MCF 10A (cell line): ENCODE results near the gene FCHSD2. TPM values are rescaled to one million over a fixed set of nuclear protein-coding genes. Genes with fewer than 3 reads are reported as not detected.

Experiments used
- BruUV-seq: library from RNA; stranded (reverse); fragments of 400-500 nt; replicated peaks from 2 replicates; lab custom pipeline; 2021; lab: Mats Ljungman, UMichigan
- CTCF ChIA-PET: fragments of 300-600 bp; sonication (Branson Sonifier 250); formaldehyde crosslinking; extraction: SDS; loops from one replicate; lab custom pipeline; 2021; ENCODE audit warnings: antibody characterized with exemption, inconsistent platforms; lab: Yijun Ruan, JAX
- POLR2A ChIA-PET: fragments of 300-600, 350-650 bp; sonication (Branson Sonifier 250); formaldehyde crosslinking; extraction: SDS; loops from one replicate; lab custom pipeline; 2020; ENCODE audit warnings: antibody characterized with exemption, inconsistent platforms; lab: Yijun Ruan, JAX
- DNase-seq: peaks from one replicate; pipeline ENCODE4 v3.0.0-alpha.2; 2018; ENCODE audit not compliant: unreplicated experiment
- H3K27ac Mint-ChIP-seq: one replicate; pipeline ENCODE4 v1.8.0; 2022; ENCODE audit warnings: mild to moderate bottlenecking, low read depth, mixed read lengths; ENCODE audit not compliant: unreplicated experiment
- H3K27me3 Mint-ChIP-seq: one replicate; pipeline ENCODE4 v1.8.0; 2022; ENCODE audit warnings: mixed read lengths; ENCODE audit not compliant: insufficient read depth, unreplicated experiment
- H3K36me3 Mint-ChIP-seq: one replicate; pipeline ENCODE4 v1.8.0; 2022; ENCODE audit warnings: mild to moderate bottlenecking, moderate library complexity, mixed read lengths; ENCODE audit not compliant: insufficient read depth, unreplicated experiment
- H3K4me1 Mint-ChIP-seq: one replicate; pipeline ENCODE4 v1.8.0; 2022; ENCODE audit warnings: mixed read lengths; ENCODE audit not compliant: insufficient read depth, unreplicated experiment
- H3K4me3 Mint-ChIP-seq: one replicate; pipeline ENCODE4 v1.8.0; 2022; ENCODE audit warnings: mild to moderate bottlenecking, moderate library complexity, mixed read lengths; ENCODE audit not compliant: unreplicated experiment
- H3K9me3 Mint-ChIP-seq: one replicate; pipeline ENCODE4 v1.8.0; 2022; ENCODE audit warnings: mixed read lengths; ENCODE audit not compliant: unreplicated experiment
- intact Hi-C: fragments of 100-400 bp; cut with micrococcal nuclease; formaldehyde crosslinking; loops from 2 replicates; pipeline ENCODE4 v1.14.1; 2022
- total RNA-seq: library from RNA; stranded (reverse); gene quantifications from 2 replicates; pipeline ENCODE4 v1.2.3, GENCODE V29; 2022
- TF ChIP-seq, protein P1 (sequence below): fragments of 200-600 bp; IDR thresholded peaks from one replicate; pipeline ENCODE4 v1.8.0; 2022; ENCODE audit warnings: antibody characterized with exemption, mild to moderate bottlenecking; ENCODE audit not compliant: unreplicated experiment

Gene FCHSD2
- total RNA-seq, 1 experiment from 2014 or later: 12.8 TPM

DNA sequence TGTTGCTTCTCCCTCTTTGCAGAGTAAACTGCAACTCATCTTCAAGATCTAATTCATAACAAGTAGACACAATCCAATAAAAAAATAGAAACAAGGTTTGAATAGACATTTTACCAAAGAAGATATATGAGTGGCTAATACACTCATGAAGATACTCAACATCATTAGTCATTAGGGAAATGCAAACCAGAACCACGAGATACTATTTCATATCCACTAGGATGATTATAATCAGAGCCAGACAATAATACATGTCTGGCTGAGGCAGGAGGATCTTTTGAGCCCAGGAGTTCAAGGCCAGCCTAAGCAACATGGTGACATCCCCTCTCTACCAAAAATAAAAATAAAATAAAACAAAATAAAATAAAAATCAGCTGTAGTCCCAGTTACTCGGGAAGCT, 242.9 kb downstream of the FCHSD2 start:
- DNase-seq: no peak
- Mint-ChIP-seq H3K4me1 (no peaks in the 10 kb centered on the region), H3K36me3 (peaks cover under 1% of the 10 kb centered on the region), H3K27ac (no peak overlapping the region), H3K4me3 (no peak overlapping the region), H3K27me3 (no peaks in the 10 kb centered on the region), H3K9me3 (no peaks in the 10 kb centered on the region)
- intact Hi-C loops: no loop called here
- TF ChIP-seq, protein P1, sequence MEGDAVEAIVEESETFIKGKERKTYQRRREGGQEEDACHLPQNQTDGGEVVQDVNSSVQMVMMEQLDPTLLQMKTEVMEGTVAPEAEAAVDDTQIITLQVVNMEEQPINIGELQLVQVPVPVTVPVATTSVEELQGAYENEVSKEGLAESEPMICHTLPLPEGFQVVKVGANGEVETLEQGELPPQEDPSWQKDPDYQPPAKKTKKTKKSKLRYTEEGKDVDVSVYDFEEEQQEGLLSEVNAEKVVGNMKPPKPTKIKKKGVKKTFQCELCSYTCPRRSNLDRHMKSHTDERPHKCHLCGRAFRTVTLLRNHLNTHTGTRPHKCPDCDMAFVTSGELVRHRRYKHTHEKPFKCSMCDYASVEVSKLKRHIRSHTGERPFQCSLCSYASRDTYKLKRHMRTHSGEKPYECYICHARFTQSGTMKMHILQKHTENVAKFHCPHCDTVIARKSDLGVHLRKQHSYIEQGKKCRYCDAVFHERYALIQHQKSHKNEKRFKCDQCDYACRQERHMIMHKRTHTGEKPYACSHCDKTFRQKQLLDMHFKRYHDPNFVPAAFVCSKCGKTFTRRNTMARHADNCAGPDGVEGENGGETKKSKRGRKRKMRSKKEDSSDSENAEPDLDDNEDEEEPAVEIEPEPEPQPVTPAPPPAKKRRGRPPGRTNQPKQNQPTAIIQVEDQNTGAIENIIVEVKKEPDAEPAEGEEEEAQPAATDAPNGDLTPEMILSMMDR: no peak
- POLR2A ChIA-PET: no interaction called here
- BruUV-seq: no TSS peak
- CTCF ChIA-PET: interaction anchor here (0.6 kb wide), 1 partner anchor 304 kb away, joined by 3 read pairs; no protein-coding TSS in a partner anchor

DNA sequence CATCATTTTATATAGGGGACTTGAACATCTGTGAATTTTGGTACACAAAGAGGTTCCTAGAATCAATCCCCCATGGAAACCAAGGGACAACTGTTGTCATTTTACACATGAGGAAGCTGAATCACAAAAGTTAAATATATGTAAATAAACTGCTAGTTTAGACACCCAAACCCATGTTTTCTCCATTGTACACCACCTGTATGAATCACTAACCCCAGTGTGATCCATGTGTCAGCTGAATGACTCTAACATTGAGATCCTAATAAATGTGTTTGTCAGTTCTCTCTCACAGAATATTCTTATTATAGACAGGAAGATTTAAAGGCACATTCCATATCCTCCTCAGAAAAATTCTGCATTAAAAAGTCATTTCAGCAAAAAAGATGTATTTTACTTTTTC, 244.6 kb downstream of the FCHSD2 start:
- intact Hi-C loops: no loop called here
- Mint-ChIP-seq H3K27ac (no peak overlapping the region), H3K4me1 (no peaks in the 10 kb centered on the region), H3K27me3 (no peaks in the 10 kb centered on the region), H3K36me3 (peaks cover 4% of the 10 kb centered on the region), H3K9me3 (no peaks in the 10 kb centered on the region), H3K4me3 (no peak overlapping the region)
- no TSS peak for BruUV-seq
- TF ChIP-seq, protein P1: no peak
- CTCF ChIA-PET: no interaction called here
- no peak for DNase-seq
- POLR2A ChIA-PET: no interaction called here

DNA sequence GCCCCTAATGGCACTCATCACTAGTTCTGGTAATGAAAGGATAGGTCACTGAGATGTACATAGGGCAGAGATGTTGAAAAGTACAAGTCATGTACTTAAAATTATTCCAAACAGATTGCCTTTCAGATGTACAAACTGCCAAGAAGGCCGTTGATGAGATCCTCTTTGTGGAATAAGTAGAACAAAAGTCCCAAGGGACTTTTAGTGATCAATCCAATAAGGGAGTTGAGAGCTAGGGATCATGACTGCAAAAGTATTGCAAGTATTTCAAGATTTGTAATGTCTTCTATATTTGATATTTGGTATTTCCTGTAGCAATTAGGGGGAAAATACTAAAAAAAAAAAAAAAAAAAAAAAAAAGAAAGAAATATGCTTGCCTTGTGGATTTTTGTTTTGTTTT, 245.7 kb downstream of the FCHSD2 start:
- TF ChIP-seq, protein P1: no peak
- Mint-ChIP-seq H3K4me1 (no peaks in the 10 kb centered on the region), H3K36me3 (peaks cover 4% of the 10 kb centered on the region), H3K27ac (no peak overlapping the region), H3K9me3 (no peaks in the 10 kb centered on the region), H3K4me3 (no peak overlapping the region), H3K27me3 (no peaks in the 10 kb centered on the region)
- BruUV-seq: no TSS peak
- ChIA-PET POLR2A (no interaction called here), CTCF (interaction anchor here (0.7 kb wide), 2 partner anchors 30 to 415 kb away, joined by 3 read pairs; no protein-coding TSS in a partner anchor)
- intact Hi-C loops: no loop called here
- no peak for DNase-seq

DNA sequence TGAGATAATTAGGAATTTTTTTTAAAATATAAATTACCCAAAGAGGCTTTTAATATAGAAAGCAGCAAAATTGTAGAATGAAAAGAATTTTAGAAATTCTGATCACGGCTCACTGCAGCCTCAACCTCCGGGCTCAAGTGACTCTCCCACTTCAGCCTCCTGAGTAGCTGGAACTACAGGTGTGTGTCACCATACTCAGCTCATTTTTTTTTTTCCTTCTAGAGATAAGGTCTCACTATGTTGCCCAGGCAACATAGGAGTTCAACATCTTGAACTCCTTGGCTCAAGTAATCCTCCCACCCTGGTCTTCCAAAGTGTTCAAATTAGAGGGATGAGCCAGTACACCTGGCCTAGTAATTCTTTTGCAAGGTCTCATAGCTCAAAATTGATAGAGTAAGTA, 251.2 kb downstream of the FCHSD2 start:
- H3K9me3 Mint-ChIP-seq: no peaks in the 10 kb centered on the region
- H3K36me3 Mint-ChIP-seq: peaks cover 4% of the 10 kb centered on the region
- POLR2A ChIA-PET: interaction anchor here (1.0 kb wide), 1 partner anchor 17 kb away, joined by 4 read pairs; no protein-coding TSS in a partner anchor
- CTCF ChIA-PET: interaction anchor here (0.7 kb wide), 1 partner anchor 275 kb away, joined by 3 read pairs; no protein-coding TSS in a partner anchor
- H3K27ac Mint-ChIP-seq: no peak overlapping the region
- BruUV-seq: no TSS peak
- no peaks in the 10 kb centered on the region for H3K4me1 Mint-ChIP-seq
- intact Hi-C loops: no loop called here
- H3K4me3 Mint-ChIP-seq: no peak overlapping the region
- H3K27me3 Mint-ChIP-seq: no peaks in the 10 kb centered on the region
- DNase-seq: no peak
- TF ChIP-seq, protein P1: no peak
